HepG2 (cell line): ENCODE data around the gene BRAP. TPM values are rescaled to one million over a fixed set of nuclear protein-coding genes. Genes with fewer than 3 reads are reported as not detected.
"Not testable (repeated sequence)": the region's sequence is repeated elsewhere in the genome, so short reads cannot be mapped to it uniquely, and the experiment has no call there.

Experiments
- ATAC-seq: fragments of 200-7000 bp; cut with Tn5 transposase; 3 replicates; pipeline ENCODE4 v1.9.1; 2020; ENCODE audit warnings: mild to moderate bottlenecking, moderate library complexity
- BruUV-seq: library from RNA; stranded (reverse); fragments of 400-500 nt; replicated peaks from 2 replicates; lab custom pipeline; 2021; lab: Mats Ljungman, UMichigan
- CTCF ChIA-PET: fragments of 300-600 bp; formaldehyde crosslinking; extraction: SDS; loops from one replicate; lab custom pipeline; 2021; ENCODE audit warnings: low total read pairs, inconsistent platforms, low intra/inter-chr PET ratio; lab: Yijun Ruan, JAX
- POLR2A ChIA-PET: fragments of 350-600 bp; sonication (Branson Sonifier 250); formaldehyde crosslinking; loops from one replicate; lab custom pipeline; 2020; ENCODE audit warnings: antibody characterized with exemption, inconsistent platforms; lab: Yijun Ruan, JAX
- DNase-seq: peaks from one replicate; pipeline ENCODE4 v3.0.0-alpha.2; 2015; ENCODE audit warnings: low spot score
- FAIRE-seq: peaks from 3 replicates; lab custom pipeline; 2011; peaks lifted over from hg19 to GRCh38; lab: Jason Lieb, UNC
- H2AFZ ChIP-seq: one replicate; pipeline ENCODE4 v1.6.1; 2011; ENCODE audit warnings: low read length, inconsistent platforms
- H3K27ac ChIP-seq: fragments of 300-600 bp; 3 replicates; pipeline ENCODE4 v1.8.0; 2011; ENCODE audit warnings: mixed run types, mild to moderate bottlenecking, mixed read lengths, low read length, inconsistent platforms; ENCODE audit not compliant: insufficient read depth; ENCODE audit errors: extremely low read length
- H3K27me3 ChIP-seq, 2 experiments: fragments of 200-600 bp in 1 of 2; 2 replicates in 1 of 2; 3 replicates in 1 of 2; pipeline versions ENCODE4 v1.6.0 to v1.8.0; 2011; ENCODE audit warnings: low read length in 2 of 2, mild to moderate bottlenecking in 2 of 2, moderate library complexity in 2 of 2, inconsistent platforms in 1 of 2; ENCODE audit not compliant: insufficient read depth in 2 of 2, control insufficient read depth in 1 of 2
- H3K36me3 ChIP-seq, 2 experiments: fragments of 200-600 bp in 1 of 2; replicated peaks in 1 of 2; 2 replicates in 1 of 2; 3 replicates in 1 of 2; pipeline versions ENCODE4 v1.5.1 to v1.8.0; 2011; ENCODE audit warnings: low read length in 2 of 2, inconsistent platforms in 1 of 2; ENCODE audit not compliant: insufficient read depth in 2 of 2, control insufficient read depth in 1 of 2
- H3K4me1 ChIP-seq: 2 replicates; pipeline ENCODE4 v1.5.1; 2012; ENCODE audit warnings: low read length, inconsistent platforms; ENCODE audit not compliant: insufficient read depth
- H3K4me2 ChIP-seq: 2 replicates; pipeline ENCODE4 v1.6.0; 2011; ENCODE audit warnings: low read depth, low read length, inconsistent platforms
- H3K4me3 ChIP-seq, 3 experiments: fragments of 200-600 bp in 1 of 3; sonication (generic), shearing (Covaris generic) in 1 of 3; replicated peaks in 1 of 3; 2 replicates each; pipeline ENCODE4 v1.5.1; 2011 to 2016; ENCODE audit warnings: low read length in 3 of 3, inconsistent platforms in 2 of 3, low read depth in 2 of 3, mild to moderate bottlenecking in 2 of 3, control low read depth in 1 of 3, mixed read lengths in 1 of 3; ENCODE audit not compliant: insufficient read depth in 1 of 3
- H3K79me2 ChIP-seq: one replicate; pipeline ENCODE4 v1.6.1; 2011; ENCODE audit warnings: low read length, inconsistent platforms; ENCODE audit not compliant: insufficient read depth
- H3K9ac ChIP-seq: 2 replicates; pipeline ENCODE4 v1.6.0; 2011; ENCODE audit warnings: mild to moderate bottlenecking, low read depth, low read length, inconsistent platforms; ENCODE audit not compliant: insufficient read depth
- H3K9me3 ChIP-seq: 2 replicates; pipeline ENCODE4 v1.5.1; 2012; ENCODE audit warnings: mild to moderate bottlenecking, low read length
- H4K20me1 ChIP-seq: 2 replicates; pipeline ENCODE4 v1.6.0; 2011; ENCODE audit warnings: inconsistent platforms, mild to moderate bottlenecking, low read length, moderate library complexity; ENCODE audit not compliant: insufficient read depth
- KMT2B ChIP-seq: IDR thresholded peaks from 2 replicates; pipeline ENCODE4 v1.6.1; 2016; ENCODE audit warnings: missing genetic modification reagents, missing compliant biosample characterization
- MIXL1 ChIP-seq: IDR thresholded peaks from 2 replicates; pipeline ENCODE4 v1.6.1; 2016
- NR2F1 ChIP-seq, 2 experiments: fragments of 450-650 bp in 1 of 2; formaldehyde crosslinking in 1 of 2; IDR thresholded peaks; 2 replicates each; pipeline versions ENCODE4 v1.5.0 to v1.6.1; 2016 to 2020; ENCODE audit warnings: mild to moderate bottlenecking in 1 of 2, missing compliant biosample characterization in 1 of 2, missing genetic modification reagents in 1 of 2, moderate library complexity in 1 of 2
- YEATS2 ChIP-seq: sonication (generic); formaldehyde crosslinking; IDR thresholded peaks from 2 replicates; pipeline ENCODE4 v1.4.0; 2020; ENCODE audit warnings: missing genetic modification reagents, borderline replicate concordance
- WGBS: methylation state at CpG from one replicate; pipeline ENCODE4 v1.1.6; 2017; ENCODE audit warnings: low lambda C conversion rate; 5-methylcytosine and 5-hydroxymethylcytosine counted together
- in situ Hi-C: cut with HindIII; loops from 2 replicates; pipeline ENCODE4 v1.10.0; 2017; ENCODE audit warnings: low pct_unique_long_range_greater_than_20kb; ENCODE audit not compliant: extremely low pct_ligation_motif_present
- intact Hi-C: fragments of 100-400 bp; cut with micrococcal nuclease; formaldehyde crosslinking; loops from one replicate; pipeline ENCODE4 v1.10.0; 2022; ENCODE audit not compliant: unreplicated experiment
- polyA plus RNA-seq, 8 experiments: library from polyadenylated mRNA; depleted of rRNA in 3 of 8; stranded (reverse) in 7 of 8; unstranded in 1 of 8; fragments of >200 nt; fragmentation: Illumina TruSeq in 4 of 8; extraction: Trizol in 4 of 8; gene quantifications; 2 replicates each; pipeline versions ENCODE4 v1.2.1 to v1.2.3, GENCODE V29; 2011 to 2016; ENCODE audit warnings: low read depth in 4 of 8, missing spikeins in 1 of 8, mixed read lengths in 1 of 8; ENCODE audit not compliant: insufficient read depth in 1 of 8
- total RNA-seq, 5 experiments: library from RNA; depleted of rRNA; stranded (reverse); fragments of >200 nt; fragmentation: Illumina TruSeq; extraction: Trizol; gene quantifications; 2 replicates each; pipeline ENCODE4 v1.2.3, GENCODE V29; 2016; ENCODE audit warnings: low read depth in 1 of 5
- TF ChIP-seq, protein P1 (sequence below): sonication (generic); formaldehyde crosslinking; IDR thresholded peaks from 2 replicates; pipeline ENCODE4 v1.4.0; 2020; ENCODE audit warnings: missing genetic modification reagents, borderline replicate concordance

The BRAP gene
- total and polyA plus RNA-seq, 2 of the 13 experiments (the other 11 are each of a cell fraction or from before 2014, with no cell fraction given) = 8.1 to 15.4 TPM

DNA sequence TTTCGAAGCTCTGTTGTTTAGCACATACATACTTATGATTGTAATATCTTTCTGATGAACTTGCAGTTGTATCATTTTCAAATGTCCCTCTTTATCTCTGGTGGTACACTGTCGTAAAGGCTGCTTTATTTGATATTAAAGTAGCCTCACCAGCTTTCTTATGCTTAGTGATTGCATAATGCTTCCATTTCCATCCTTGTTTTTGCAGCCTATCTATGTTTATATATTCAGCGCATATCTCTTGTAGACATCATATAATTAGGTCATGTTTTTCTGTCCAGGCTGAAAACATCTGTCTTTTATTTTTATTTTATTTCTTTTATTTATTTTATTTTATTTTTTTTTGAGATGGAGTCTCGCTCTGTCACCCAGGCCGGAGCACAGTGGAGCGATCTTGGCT lies 34.7 kb upstream of the BRAP start (continued):
- TF ChIP-seq KMT2B (CRISPR knock-in tag) = no peak
- TF ChIP-seq YEATS2 (CRISPR knock-in tag) = no peak
- TF ChIP-seq NR2F1 (CRISPR knock-in tag; IDR thresholded peaks at IDR 0.05) = no peak
- TF ChIP-seq, protein P1, sequence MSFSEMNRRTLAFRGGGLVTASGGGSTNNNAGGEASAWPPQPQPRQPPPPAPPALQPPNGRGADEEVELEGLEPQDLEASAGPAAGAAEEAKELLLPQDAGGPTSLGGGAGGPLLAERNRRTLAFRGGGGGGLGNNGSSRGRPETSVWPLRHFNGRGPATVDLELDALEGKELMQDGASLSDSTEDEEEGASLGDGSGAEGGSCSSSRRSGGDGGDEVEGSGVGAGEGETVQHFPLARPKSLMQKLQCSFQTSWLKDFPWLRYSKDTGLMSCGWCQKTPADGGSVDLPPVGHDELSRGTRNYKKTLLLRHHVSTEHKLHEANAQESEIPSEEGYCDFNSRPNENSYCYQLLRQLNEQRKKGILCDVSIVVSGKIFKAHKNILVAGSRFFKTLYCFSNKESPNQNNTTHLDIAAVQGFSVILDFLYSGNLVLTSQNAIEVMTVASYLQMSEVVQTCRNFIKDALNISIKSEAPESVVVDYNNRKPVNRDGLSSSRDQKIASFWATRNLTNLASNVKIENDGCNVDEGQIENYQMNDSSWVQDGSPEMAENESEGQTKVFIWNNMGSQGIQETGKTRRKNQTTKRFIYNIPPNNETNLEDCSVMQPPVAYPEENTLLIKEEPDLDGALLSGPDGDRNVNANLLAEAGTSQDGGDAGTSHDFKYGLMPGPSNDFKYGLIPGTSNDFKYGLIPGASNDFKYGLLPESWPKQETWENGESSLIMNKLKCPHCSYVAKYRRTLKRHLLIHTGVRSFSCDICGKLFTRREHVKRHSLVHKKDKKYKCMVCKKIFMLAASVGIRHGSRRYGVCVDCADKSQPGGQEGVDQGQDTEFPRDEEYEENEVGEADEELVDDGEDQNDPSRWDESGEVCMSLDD (CRISPR knock-in tag) = no peak
- no peak for TF ChIP-seq MIXL1 (CRISPR knock-in tag)
- TF ChIP-seq, all 625 proteins: peak for 0

DNA sequence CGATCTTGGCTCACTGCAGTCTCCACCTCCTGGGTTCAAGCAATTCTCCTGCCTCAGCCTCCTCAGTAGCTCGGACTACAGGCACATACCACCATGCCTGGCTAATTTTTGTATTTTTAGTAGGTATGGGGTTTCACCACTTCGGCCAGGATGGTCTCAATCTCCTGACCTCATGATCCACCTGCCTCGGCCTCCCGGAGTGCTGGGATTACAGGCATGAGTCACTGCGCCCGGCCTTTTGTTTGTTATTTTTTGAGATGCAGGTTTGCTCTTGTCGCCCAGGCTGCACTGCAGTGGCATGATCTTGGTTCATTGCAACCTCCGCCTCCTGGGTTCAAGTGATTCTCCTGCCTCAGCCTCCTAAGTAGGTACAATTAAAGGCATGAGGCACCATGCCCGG lies 33.6 kb upstream of the BRAP start:
- H3K79me2 ChIP-seq, H2AFZ ChIP-seq, in situ Hi-C loops, FAIRE-seq, H4K20me1 ChIP-seq, ATAC-seq, H3K9me3 ChIP-seq, H3K27ac ChIP-seq, DNase-seq, H3K4me3 ChIP-seq, BruUV-seq, H3K4me1 ChIP-seq, POLR2A ChIA-PET, H3K9ac ChIP-seq, CTCF ChIA-PET, H3K4me2 ChIP-seq, intact Hi-C loops, H3K27me3 ChIP-seq: not testable (repeated sequence)
- peaks cover 7 to 23% of the 10 kb centered on the region in 2 experiments; a peak in 4 of 5 replicates for H3K36me3 ChIP-seq
- 94% methylated on average over 10 of the region's 10 CpGs for WGBS
